Measurements from ENCODE around the gene FCN2. TPM values are rescaled to one million over a fixed set of nuclear protein-coding genes. Genes with fewer than 3 reads are reported as not detected.

Gene FCN2
- total RNA-seq, 1 donor: not detected

- no peak for TF ChIP-seq CTCF (IDR thresholded peaks at IDR 0.05; ENCODE audit: insufficient read depth, low read depth, low read length)
- no peak for DNase-seq (ENCODE audit: low read depth)
- H3K4me3 ChIP-seq (ENCODE audit: low read depth, low read length): no peak overlapping the region
These were observed 55.9 kb downstream of the FCN2 start for GRCh38 chr9:134936346-134937163.

Small RNAs within 50 kb of the gene (small RNA-seq; reads per million reads assigned to genes)
- gene AL603650.1 (not detected), gene MIR3689A (not detected), gene MIR3689B (not detected), gene MIR3689C (not detected), gene MIR3689D1 (not detected), gene MIR3689D2 (not detected), gene MIR3689E (not detected), gene MIR3689F (not detected)

Other genes with a start within 250 kb of the FCN2 start
- gene COL5A1, start 239.0 kb upstream of the FCN2 start, total RNA-seq: 295 and 502 TPM in 2 replicates
- not detected in 2 replicates for gene FCN1, start 37.1 kb downstream of the FCN2 start, total RNA-seq
- 0.43 and 0.64 TPM in 2 replicates for gene OLFM1, start 206.9 kb downstream of the FCN2 start, total RNA-seq